ENCODE results near the gene UNC13A.

GRCh38 chr19:17633700-17634099, 54.5 kb downstream of the UNC13A start:
- no peak for TF ChIP-seq CTCF (IDR thresholded peaks at IDR 0.05; ENCODE audit: insufficient read depth, low read depth, low read length)
- TF ChIP-seq EZH2 (IDR thresholded peaks at IDR 0.05; ENCODE audit: insufficient read depth, low read length): no peak
